HEK293 (cell line): ENCODE results near the gene KCNJ11.

Experiments used
- CTCF ChIA-PET: fragments of 350-600 bp; formaldehyde crosslinking; extraction: SDS; loops from one replicate; lab custom pipeline; 2021; ENCODE audit warnings: antibody characterized with exemption; lab: Yijun Ruan, JAX
- POLR2A ChIA-PET: fragments of 300-600 bp; formaldehyde crosslinking; extraction: SDS; loops from one replicate; lab custom pipeline; 2020; ENCODE audit warnings: antibody characterized with exemption, inconsistent platforms; lab: Yijun Ruan, JAX
- H3K27ac ChIP-seq: fragments of 200-500 bp; sonication (Bioruptor generic); 2 replicates; pipeline ENCODE4 v1.5.1; 2014; ENCODE audit warnings: low read depth, low read length, control low read depth, inconsistent platforms; ENCODE audit errors: extremely low read depth
- H3K36me3 ChIP-seq, 2 experiments: fragments of 200-500 bp in 1 of 2; sonication (Bioruptor generic) in 1 of 2; 1 replicate in 1 of 2; 2 replicates in 1 of 2; pipeline ENCODE4 v1.5.1; 2014 to 2017; ENCODE audit warnings: inconsistent platforms in 2 of 2, low read length in 2 of 2; ENCODE audit not compliant: control insufficient read depth in 2 of 2, insufficient read depth in 1 of 2
- H3K4me1 ChIP-seq: fragments of 200-500 bp; sonication (Bioruptor generic); 2 replicates; pipeline ENCODE4 v1.5.1; 2014; ENCODE audit warnings: mild to moderate bottlenecking, low read length, inconsistent platforms; ENCODE audit not compliant: control insufficient read depth, insufficient read depth
- H3K4me3 ChIP-seq: 2 replicates; pipeline ENCODE4 v1.5.1; 2011; ENCODE audit warnings: low read depth, mild to moderate bottlenecking, control low read depth, low read length, moderate library complexity
- H3K9me3 ChIP-seq: fragments of 200-500 bp; sonication (Bioruptor generic); 2 replicates; pipeline ENCODE4 v1.5.1; 2014; ENCODE audit warnings: low read depth, low read length, inconsistent platforms; ENCODE audit not compliant: control insufficient read depth, insufficient read depth
- KLF1 ChIP-seq: fragments of 450-650 bp; formaldehyde crosslinking; IDR thresholded peaks from 2 replicates; pipeline ENCODE4 v1.5.1; 2016; ENCODE audit warnings: missing biosample characterization, missing genetic modification characterization
- KLF10 ChIP-seq: fragments of 450-650 bp; IDR thresholded peaks from 2 replicates; pipeline ENCODE4 v1.5.1; 2018; ENCODE audit warnings: missing biosample characterization, mild to moderate bottlenecking, missing genetic modification characterization
- OSR2 ChIP-seq: fragments of 450-650 bp; formaldehyde crosslinking; IDR thresholded peaks from 2 replicates; pipeline ENCODE4 v1.5.1; 2016; ENCODE audit warnings: missing biosample characterization, missing genetic modification characterization
- ZFHX2 ChIP-seq: fragments of 450-650 bp; formaldehyde crosslinking; conservative IDR thresholded peaks from 2 replicates; pipeline ENCODE4 v1.5.1; 2016; ENCODE audit warnings: missing biosample characterization, missing genetic modification characterization
- ZIC2 ChIP-seq: fragments of 450-650 bp; formaldehyde crosslinking; IDR thresholded peaks from 2 replicates; pipeline ENCODE4 v1.5.1; 2016; ENCODE audit warnings: missing biosample characterization, missing genetic modification characterization
- ZNF248 ChIP-seq: fragments of 450-650 bp; formaldehyde crosslinking; IDR thresholded peaks from 2 replicates; pipeline ENCODE4 v1.5.1; 2017; ENCODE audit warnings: missing biosample characterization, missing genetic modification characterization
- ZNF341 ChIP-seq: fragments of 450-650 bp; formaldehyde crosslinking; IDR thresholded peaks from 2 replicates; pipeline ENCODE4; 2016; ENCODE audit warnings: low read depth, missing biosample characterization, missing genetic modification characterization
- ZNF416 ChIP-seq: fragments of 450-650 bp; formaldehyde crosslinking; IDR thresholded peaks from 2 replicates; pipeline ENCODE4 v1.5.1; 2016; ENCODE audit warnings: missing biosample characterization, missing genetic modification characterization
- ZNF548 ChIP-seq: fragments of 450-650 bp; formaldehyde crosslinking; IDR thresholded peaks from 2 replicates; pipeline ENCODE4 v1.5.1; 2016; ENCODE audit warnings: missing biosample characterization, missing genetic modification characterization
- ZNF626 ChIP-seq: fragments of 450-650 bp; sonication (Bioruptor Pico); formaldehyde crosslinking; IDR thresholded peaks from 2 replicates; pipeline ENCODE4 v1.5.1; 2018; ENCODE audit warnings: missing biosample characterization, missing genetic modification characterization, inconsistent platforms
- ZNF677 ChIP-seq: fragments of 450-650 bp; IDR thresholded peaks from 2 replicates; pipeline ENCODE4 v1.5.0; 2018; ENCODE audit warnings: missing biosample characterization, mild to moderate bottlenecking, missing genetic modification characterization, moderate library complexity
- ZNF76 ChIP-seq: fragments of 450-650 bp; formaldehyde crosslinking; IDR thresholded peaks from 2 replicates; pipeline ENCODE4; 2016; ENCODE audit warnings: low read depth, missing biosample characterization, missing genetic modification characterization, borderline replicate concordance
- TF ChIP-seq, protein P1 (sequence below): fragments of 450-650 bp; IDR thresholded peaks from 2 replicates; pipeline ENCODE4 v1.5.1; 2018; ENCODE audit warnings: missing biosample characterization, missing genetic modification characterization
- TF ChIP-seq, protein P2 (sequence below): fragments of 450-650 bp; formaldehyde crosslinking; IDR thresholded peaks from 2 replicates; pipeline ENCODE4; 2016; ENCODE audit warnings: missing biosample characterization, missing genetic modification characterization
- TF ChIP-seq, protein P3 (sequence below): fragments of 450-650 bp; formaldehyde crosslinking; IDR thresholded peaks from 2 replicates; pipeline ENCODE4 v1.5.1; 2016; ENCODE audit warnings: missing biosample characterization, missing genetic modification characterization

The KCNJ11 gene

DNA sequence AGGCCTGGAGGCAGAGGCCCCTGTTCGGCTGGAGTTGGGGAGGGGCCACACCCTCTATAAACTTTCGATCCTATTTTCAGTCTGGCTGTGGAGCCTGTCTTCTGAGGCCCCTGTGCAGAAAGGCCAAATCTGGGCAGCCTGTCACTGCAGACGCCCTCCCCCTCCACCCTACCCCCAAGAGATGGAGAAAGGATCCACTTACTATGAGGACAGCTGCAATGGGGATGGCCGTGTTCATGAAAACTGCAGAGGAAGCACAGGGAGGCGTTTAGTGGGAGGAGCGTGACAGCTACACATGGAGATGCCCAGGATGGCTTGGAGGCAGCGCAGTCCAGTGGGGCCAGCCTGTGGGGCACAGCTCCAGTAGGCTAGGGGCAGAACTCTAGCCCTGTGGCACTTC lies 43.5 kb upstream of the KCNJ11 start:
- H3K4me3 ChIP-seq, result no peak overlapping the region
- no peaks in the 10 kb centered on the region for H3K36me3 ChIP-seq
- H3K27ac ChIP-seq, result no peak overlapping the region
- TF ChIP-seq, protein P1, sequence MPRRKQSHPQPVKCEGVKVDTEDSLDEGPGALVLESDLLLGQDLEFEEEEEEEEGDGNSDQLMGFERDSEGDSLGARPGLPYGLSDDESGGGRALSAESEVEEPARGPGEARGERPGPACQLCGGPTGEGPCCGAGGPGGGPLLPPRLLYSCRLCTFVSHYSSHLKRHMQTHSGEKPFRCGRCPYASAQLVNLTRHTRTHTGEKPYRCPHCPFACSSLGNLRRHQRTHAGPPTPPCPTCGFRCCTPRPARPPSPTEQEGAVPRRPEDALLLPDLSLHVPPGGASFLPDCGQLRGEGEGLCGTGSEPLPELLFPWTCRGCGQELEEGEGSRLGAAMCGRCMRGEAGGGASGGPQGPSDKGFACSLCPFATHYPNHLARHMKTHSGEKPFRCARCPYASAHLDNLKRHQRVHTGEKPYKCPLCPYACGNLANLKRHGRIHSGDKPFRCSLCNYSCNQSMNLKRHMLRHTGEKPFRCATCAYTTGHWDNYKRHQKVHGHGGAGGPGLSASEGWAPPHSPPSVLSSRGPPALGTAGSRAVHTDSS, result no peak
- peak; percentile 30; the same call in 1 of the 2 replicates for TF ChIP-seq KLF1 (tag by site-specific recombination)
- peak; percentile 54; the same call in 1 of the 2 replicates for TF ChIP-seq ZFHX2 (tag by site-specific recombination)
- ChIA-PET CTCF (interaction anchor here (0.7 to 1.5 kb wide), 4 partner anchors 9 to 223 kb away, joined by 3 to 4 read pairs (median 3); no protein-coding TSS in a partner anchor), POLR2A (no interaction called here)
- H3K4me1 ChIP-seq, result 0 out of 2 replicates have a peak, but pooled peaks cover 2% of the 10 kb centered on the region
- no peaks in the 10 kb centered on the region for H3K9me3 ChIP-seq

DNA sequence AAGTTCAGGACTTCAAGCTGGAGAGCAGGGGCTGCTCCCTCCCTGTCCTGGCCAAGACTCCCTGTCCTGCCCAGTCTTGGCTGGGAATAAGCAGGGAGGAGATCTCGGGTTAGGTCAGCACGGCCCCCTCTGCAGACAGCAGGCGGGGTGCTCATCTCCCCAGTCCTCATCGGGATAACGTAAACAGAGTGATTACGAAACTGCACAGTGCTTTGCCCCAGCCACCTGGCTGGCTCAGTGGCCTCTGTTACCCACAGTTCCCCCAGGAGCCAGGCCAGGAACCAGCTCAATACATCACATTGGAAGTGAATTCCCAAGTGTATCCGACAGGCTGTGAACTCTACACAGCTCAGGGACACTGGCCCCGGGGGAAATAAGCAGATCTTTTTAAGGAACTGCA lies 42.7 kb upstream of the KCNJ11 start:
- Histone ChIP-seq H3K36me3 (no peaks in the 10 kb centered on the region), H3K27ac (no peak overlapping the region; the same call in 1 of the 2 replicates), H3K4me1 (0 out of 2 replicates have a peak, but pooled peaks cover 2% of the 10 kb centered on the region), H3K9me3 (no peaks in the 10 kb centered on the region), H3K4me3 (no peak overlapping the region)
- TF ChIP-seq ZNF416 (no peak), ZIC2 (tag by site-specific recombination) (peak; percentile 41; the same call in 1 of the 2 replicates)
- CTCF ChIA-PET, result interaction anchor here (0.6 to 1.5 kb wide), 2 partner anchors 37 to 97 kb away, joined by 4 read pairs; no protein-coding TSS in a partner anchor
- POLR2A ChIA-PET, result no interaction called here

DNA sequence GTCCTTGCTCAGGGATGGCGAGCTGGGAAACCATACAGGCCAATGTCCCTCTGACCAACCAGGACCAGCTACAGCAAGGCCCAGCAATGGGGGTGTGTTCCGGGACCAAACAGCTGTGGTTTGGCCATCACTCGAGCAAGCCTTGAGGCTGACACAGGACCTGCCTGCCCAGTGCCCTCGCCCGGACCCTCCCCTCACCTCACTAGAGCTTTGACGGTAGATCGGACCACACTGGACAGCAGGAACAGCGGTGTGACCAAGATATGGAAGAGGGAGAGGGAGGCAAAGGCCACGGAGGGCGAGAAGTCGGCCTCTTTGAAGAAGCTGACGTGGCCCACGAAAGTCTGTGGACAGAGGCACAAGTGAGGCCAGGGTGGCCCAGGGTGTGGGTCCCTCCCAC lies 42.2 kb upstream of the KCNJ11 start:
- Histone ChIP-seq H3K4me1 (0 out of 2 replicates have a peak, but pooled peaks cover 2% of the 10 kb centered on the region), H3K27ac (no peak overlapping the region), H3K36me3 (no peaks in the 10 kb centered on the region), H3K4me3 (no peak overlapping the region), H3K9me3 (no peaks in the 10 kb centered on the region)
- CTCF ChIA-PET, result interaction anchor here (1.0 to 1.7 kb wide), 3 partner anchors 98 to 300 kb away, joined by 3 to 5 read pairs (median 4); no protein-coding TSS in a partner anchor
- TF ChIP-seq ZNF76 (tag by site-specific recombination) (no peak), ZNF548 (tag by site-specific recombination) (no peak), KLF10 (tag by site-specific recombination) (no peak), ZNF677 (tag by site-specific recombination) (no peak), ZNF626 (no peak), ZNF248 (tag by site-specific recombination) (no peak)
- TF ChIP-seq, protein P2, sequence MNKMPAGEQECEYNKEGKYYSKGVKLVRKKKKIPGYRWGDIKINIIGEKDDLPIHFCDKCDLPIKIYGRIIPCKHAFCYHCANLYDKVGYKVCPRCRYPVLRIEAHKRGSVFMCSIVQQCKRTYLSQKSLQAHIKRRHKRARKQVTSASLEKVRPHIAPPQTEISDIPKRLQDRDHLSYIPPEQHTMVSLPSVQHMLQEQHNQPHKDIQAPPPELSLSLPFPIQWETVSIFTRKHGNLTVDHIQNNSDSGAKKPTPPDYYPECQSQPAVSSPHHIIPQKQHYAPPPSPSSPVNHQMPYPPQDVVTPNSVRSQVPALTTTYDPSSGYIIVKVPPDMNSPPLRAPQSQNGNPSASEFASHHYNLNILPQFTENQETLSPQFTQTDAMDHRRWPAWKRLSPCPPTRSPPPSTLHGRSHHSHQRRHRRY, result no peak
- POLR2A ChIA-PET, result no interaction called here

DNA sequence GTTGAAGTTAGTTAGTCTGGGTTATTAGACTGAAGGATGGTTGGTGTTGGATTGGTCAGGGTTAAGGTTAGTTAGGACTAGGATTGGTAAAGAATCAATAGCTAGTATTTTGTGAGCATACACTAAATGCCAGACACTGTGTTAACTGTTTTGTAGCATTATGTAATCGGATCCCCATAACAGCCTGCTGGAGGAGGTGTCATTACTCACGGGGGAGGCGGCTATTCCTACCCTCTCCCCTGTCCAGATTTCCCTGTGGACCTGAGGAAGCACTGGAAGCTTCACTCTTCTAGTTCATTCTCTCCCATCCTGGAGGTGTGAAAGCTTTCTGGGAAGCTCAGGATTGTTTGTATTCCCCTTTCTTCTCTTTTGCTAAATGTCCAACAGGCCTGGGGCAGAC lies 40.5 kb upstream of the KCNJ11 start:
- H3K27ac ChIP-seq, result no peak overlapping the region
- POLR2A ChIA-PET, result no interaction called here
- no peak overlapping the region for H3K4me3 ChIP-seq
- H3K4me1 ChIP-seq, result no peaks in the 10 kb centered on the region
- no peaks in the 10 kb centered on the region for H3K36me3 ChIP-seq
- peak; percentile 86 for TF ChIP-seq ZNF341 (tag by site-specific recombination)
- TF ChIP-seq OSR2 (tag by site-specific recombination), result no peak
- TF ChIP-seq, protein P3, sequence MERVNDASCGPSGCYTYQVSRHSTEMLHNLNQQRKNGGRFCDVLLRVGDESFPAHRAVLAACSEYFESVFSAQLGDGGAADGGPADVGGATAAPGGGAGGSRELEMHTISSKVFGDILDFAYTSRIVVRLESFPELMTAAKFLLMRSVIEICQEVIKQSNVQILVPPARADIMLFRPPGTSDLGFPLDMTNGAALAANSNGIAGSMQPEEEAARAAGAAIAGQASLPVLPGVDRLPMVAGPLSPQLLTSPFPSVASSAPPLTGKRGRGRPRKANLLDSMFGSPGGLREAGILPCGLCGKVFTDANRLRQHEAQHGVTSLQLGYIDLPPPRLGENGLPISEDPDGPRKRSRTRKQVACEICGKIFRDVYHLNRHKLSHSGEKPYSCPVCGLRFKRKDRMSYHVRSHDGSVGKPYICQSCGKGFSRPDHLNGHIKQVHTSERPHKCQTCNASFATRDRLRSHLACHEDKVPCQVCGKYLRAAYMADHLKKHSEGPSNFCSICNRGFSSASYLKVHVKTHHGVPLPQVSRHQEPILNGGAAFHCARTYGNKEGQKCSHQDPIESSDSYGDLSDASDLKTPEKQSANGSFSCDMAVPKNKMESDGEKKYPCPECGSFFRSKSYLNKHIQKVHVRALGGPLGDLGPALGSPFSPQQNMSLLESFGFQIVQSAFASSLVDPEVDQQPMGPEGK (tag by site-specific recombination), result peak; percentile 28; the same call in 1 of the 2 replicates
- CTCF ChIA-PET, result interaction anchor here (1.2 to 1.7 kb wide), 3 partner anchors 40 to 302 kb away, joined by 3 to 5 read pairs (median 4); partner anchors contain the start of gene KCNJ11
- no peaks in the 10 kb centered on the region for H3K9me3 ChIP-seq
